Epithelial cell of proximal tubule (primary cell): ENCODE results near the gene FERMT3. TPM values are rescaled to one million over a fixed set of nuclear protein-coding genes. Genes with fewer than 3 reads are reported as not detected.

Experiments used
- DNase-seq: peaks from one replicate; pipeline ENCODE4 v3.0.0-alpha.2; 2011; ENCODE audit warnings: low read depth
- H3K4me3 ChIP-seq: 2 replicates; pipeline ENCODE4 v1.5.1; 2011; ENCODE audit warnings: low read depth, mild to moderate bottlenecking, low read length
- CTCF ChIP-seq: conservative IDR thresholded peaks from 2 replicates; pipeline ENCODE4 v1.5.1; 2012; ENCODE audit warnings: low read depth, mild to moderate bottlenecking, low read length
- total RNA-seq: library from RNA; depleted of rRNA; stranded (reverse); fragments of >200 nt; gene quantifications from 2 replicates; pipeline ENCODE4 v1.2.3, GENCODE V29; 2015

FERMT3 gene
- total RNA-seq, 1 donor from 2014 or later: 0.29 TPM

GRCh38 chr11:64231546-64231945 lies 25.0 kb downstream of the FERMT3 start:
- no peak for TF ChIP-seq CTCF
- DNase-seq: no peak
- peak overlapping the region; percentile 2 for H3K4me3 ChIP-seq

GRCh38 chr11:64232182-64232966 lies 25.9 kb downstream of the FERMT3 start:
- DNase-seq: no peak
- no peak for TF ChIP-seq CTCF

GRCh38 chr11:64232967-64233315 lies 26.4 kb downstream of the FERMT3 start:
- no peak for DNase-seq
- no peak for TF ChIP-seq CTCF
- no peak overlapping the region for H3K4me3 ChIP-seq

More at GRCh38 chr11:64232182-64232966, 25.9 kb downstream of the FERMT3 start:
- H3K4me3 ChIP-seq: no peak overlapping the region

- TF ChIP-seq CTCF: no peak
- H3K4me3 ChIP-seq: peak within 1 kb of the TSS; percentile 75
- no peak for DNase-seq
Observed at GRCh38 chr11:64233913-64234586, 27.5 kb downstream of the FERMT3 start, which contains the start of gene VEGFB. Gene VEGFB, plus strand, starts transcription at chr11:64234584. Its CDS starts 250 bp downstream, at chr11:64234834.

- TF ChIP-seq CTCF: no peak
- DNase-seq: no peak
- peak overlapping the region; percentile 75 for H3K4me3 ChIP-seq
Observed at GRCh38 chr11:64234647-64235379, 28.3 kb downstream of the FERMT3 start.

GRCh38 chr11:64235437-64236161 lies 29.1 kb downstream of the FERMT3 start:
- TF ChIP-seq CTCF: no peak
- DNase-seq: no peak
- peak overlapping the region; percentile 75 for H3K4me3 ChIP-seq
